ENCODE results near the gene ANKS1B.

Gene ANKS1B

DNA sequence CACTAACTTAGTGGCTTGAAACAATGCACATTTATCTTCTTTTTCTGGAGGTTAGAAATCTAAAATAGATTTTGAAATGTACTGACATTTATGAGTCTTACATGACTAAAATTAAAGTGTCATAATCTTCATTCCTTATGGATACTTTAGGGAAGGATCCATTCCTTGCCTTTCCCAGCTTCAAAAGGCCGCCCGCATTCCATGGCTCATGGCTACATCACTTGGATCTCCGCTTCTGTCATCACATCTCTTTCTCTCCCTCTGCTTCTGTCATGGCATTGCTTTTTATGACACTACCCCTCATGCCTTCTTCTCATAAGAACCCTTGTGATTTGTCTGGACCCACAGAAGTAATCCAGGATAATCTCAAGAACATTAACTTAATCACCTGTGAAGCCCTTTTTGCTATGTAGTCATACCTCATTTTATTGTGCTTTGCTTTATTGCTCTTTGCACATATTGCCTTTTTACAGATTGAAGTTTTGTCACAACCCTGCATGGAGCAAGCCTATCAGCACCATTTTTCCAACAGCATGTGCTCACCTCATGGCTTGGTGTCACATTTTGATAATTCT, 270.7 kb downstream of the ANKS1B start:
- TF ChIP-seq JUND (IDR thresholded peaks at IDR 0.05; ENCODE audit: low read depth) = no peak
- no peak for DNase-seq (ENCODE audit: low read depth in 1 of 2, low spot score in 1 of 2)
- in situ Hi-C loops (cut with HindIII; ENCODE audit: low pct_unique_long_range_greater_than_20kb, low sequenced_read_pairs) = no loop called here

DNA sequence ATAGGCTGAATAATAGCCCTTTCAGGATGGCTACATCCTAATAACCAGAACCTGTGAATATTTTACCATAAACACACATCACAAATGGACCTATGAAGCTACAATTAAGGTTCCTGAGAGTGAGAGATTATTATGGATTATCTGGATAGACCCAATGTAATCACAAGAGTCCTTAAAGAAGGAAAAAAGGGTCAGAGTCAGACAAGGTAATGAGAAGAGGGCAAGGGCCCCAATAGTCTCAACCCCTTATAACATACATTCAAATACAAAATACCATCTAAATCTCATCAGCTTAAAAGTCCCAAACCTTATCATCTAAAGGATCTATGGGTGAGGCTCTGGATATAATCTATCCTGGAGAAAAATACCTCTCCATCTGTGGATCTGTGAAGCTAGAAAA, 272.5 kb downstream of the ANKS1B start:
- in situ Hi-C loops (cut with HindIII; ENCODE audit: low pct_unique_long_range_greater_than_20kb, low sequenced_read_pairs) = no loop called here
- no peak for TF ChIP-seq JUND (IDR thresholded peaks at IDR 0.05; ENCODE audit: low read depth)
- DNase-seq (ENCODE audit: low read depth in 1 of 2, low spot score in 1 of 2) = no peak

DNA sequence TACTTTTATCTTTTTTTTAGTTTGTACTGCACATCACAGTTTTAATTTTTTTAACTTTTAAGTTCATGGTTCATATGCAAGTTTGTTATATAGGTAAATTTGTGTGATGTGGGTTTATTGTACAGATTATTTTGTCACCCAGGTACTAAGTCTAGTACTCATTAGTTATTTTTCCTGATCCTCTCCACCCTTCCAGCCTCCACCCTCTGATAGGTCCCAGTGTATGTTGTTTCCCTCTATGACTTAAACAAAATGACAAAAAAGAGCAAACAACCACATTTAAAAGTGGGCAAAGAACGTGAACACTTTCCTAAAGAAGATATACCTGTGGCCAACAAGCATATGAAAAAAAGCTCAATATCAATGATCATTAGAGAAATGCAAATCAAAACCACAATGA, 273.5 kb downstream of the ANKS1B start:
- in situ Hi-C loops (cut with HindIII; ENCODE audit: low pct_unique_long_range_greater_than_20kb, low sequenced_read_pairs) = no loop called here
- DNase-seq (ENCODE audit: low read depth in 1 of 2, low spot score in 1 of 2) = no peak
- no peak for TF ChIP-seq JUND (IDR thresholded peaks at IDR 0.05; ENCODE audit: low read depth)

DNA sequence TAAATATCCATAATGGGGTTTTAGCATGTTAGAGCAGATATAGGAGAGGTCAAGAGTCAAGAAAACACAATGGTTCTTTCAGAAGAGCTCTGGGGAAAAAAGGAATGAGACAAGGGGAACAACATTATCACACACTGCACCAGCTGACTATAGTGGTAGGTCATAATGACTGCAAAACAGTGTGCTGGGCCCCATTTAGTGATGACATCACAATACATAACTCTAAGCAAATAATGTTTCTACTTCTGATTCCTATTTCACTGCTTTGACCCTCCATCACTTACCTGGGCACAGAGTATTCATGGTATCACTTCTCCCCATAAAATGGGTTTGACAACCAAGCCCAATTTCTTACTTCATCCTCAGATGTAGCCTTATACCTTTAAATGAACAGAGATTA, 275.1 kb downstream of the ANKS1B start:
- in situ Hi-C loops (cut with HindIII; ENCODE audit: low pct_unique_long_range_greater_than_20kb, low sequenced_read_pairs) = no loop called here
- TF ChIP-seq JUND (IDR thresholded peaks at IDR 0.05; ENCODE audit: low read depth) = no peak
- no peak for DNase-seq (ENCODE audit: low read depth in 1 of 2, low spot score in 1 of 2)

DNA sequence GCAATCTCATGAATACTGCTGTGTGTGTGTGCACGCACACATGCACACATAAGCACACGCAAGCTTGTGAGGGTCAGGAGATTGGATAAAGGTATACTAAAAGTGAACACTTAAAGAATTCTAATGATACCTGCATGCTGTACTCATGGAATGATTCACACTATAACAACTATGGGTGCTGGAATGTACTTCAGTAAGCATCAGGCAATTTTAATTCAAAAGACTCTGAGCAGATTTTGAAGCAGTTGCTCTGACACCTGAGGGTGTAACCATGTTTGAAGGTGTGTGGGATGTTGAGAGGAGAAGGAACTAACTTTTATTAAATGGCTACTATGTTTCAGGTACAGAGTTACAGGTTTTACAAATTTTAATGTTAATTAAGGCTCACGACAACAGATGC, 275.6 kb downstream of the ANKS1B start:
- no peak for DNase-seq (ENCODE audit: low read depth in 1 of 2, low spot score in 1 of 2)
- TF ChIP-seq JUND (IDR thresholded peaks at IDR 0.05; ENCODE audit: low read depth) = no peak
- in situ Hi-C loops (cut with HindIII; ENCODE audit: low pct_unique_long_range_greater_than_20kb, low sequenced_read_pairs) = no loop called here

DNA sequence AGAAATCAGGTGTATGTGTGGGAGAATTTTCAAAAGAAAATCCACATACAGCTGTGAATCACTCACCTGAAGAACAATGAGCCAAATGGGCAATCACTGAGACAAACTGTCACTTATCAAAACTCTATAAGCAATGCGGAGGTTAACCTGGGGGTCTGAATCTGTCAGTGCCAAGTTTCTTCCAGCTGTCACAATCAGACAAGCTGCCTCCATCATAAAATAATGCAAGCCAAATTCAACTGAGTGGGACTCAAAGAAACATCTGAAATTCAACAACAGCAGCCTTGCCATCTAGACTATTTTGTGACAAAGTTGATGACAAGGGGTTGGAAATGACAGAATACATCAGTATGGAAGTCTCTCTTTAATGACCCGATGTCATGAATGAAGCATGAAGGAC, 276.9 kb downstream of the ANKS1B start:
- DNase-seq (ENCODE audit: low read depth in 1 of 2, low spot score in 1 of 2) = no peak
- no peak for TF ChIP-seq JUND (IDR thresholded peaks at IDR 0.05; ENCODE audit: low read depth)
- in situ Hi-C loops (cut with HindIII; ENCODE audit: low pct_unique_long_range_greater_than_20kb, low sequenced_read_pairs) = no loop called here

DNA sequence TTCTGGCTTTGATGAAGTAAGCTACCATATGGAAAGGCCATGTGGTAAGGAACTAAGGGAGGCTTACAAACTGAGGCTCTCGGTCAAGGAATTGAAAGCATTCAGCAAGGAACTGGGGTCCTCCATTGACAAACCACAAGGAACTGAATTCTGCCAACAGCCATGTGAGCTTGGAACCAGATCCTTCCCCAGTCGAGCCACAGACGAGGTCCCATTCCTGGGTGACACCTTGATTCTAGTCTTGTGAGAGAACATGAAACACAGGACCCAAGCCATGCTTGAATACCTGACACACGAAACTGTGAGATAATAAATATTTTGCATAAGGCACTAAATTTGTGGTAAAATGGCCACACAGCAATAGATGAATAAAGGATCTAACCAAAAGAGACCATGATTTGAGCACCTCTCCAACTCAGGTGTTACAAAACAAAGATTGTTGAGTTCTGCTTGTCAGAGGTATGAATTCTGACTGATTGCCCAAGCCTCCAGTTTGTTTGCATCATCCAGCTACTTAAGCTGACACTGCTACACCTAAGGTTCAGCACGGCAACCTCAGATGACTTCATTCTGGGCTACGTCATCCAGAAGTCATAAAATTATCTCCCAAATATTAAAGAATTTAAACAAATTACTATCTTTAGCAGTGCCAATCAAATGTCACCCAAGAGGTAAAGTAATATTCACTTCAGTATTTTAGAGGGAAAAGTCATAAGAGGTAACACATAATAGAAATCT, 277.8 kb downstream of the ANKS1B start:
- TF ChIP-seq JUND (IDR thresholded peaks at IDR 0.05; ENCODE audit: low read depth) = no peak
- no peak for DNase-seq (ENCODE audit: low read depth in 1 of 2, low spot score in 1 of 2)
- in situ Hi-C loops (cut with HindIII; ENCODE audit: low pct_unique_long_range_greater_than_20kb, low sequenced_read_pairs) = no loop called here

DNA sequence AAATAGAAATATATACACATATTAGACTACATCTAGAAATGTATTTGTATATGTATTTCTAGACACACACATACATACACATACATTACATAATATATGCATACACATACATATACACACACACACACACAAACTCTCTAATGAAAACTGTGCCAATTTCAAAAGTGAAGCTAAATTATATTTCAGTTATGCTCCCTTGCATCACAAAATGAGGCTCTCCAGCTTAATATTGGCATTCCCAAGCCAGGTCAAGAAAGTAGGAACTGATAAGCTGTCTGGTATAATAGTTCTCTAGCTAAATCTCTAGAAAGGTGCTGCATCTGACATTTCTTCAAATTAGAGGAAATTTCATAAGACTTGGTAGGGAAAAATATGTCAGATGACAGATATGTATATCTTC, 280.3 kb downstream of the ANKS1B start:
- DNase-seq (ENCODE audit: low read depth in 1 of 2, low spot score in 1 of 2) = no peak
- in situ Hi-C loops (cut with HindIII; ENCODE audit: low pct_unique_long_range_greater_than_20kb, low sequenced_read_pairs) = no loop called here
- TF ChIP-seq JUND (IDR thresholded peaks at IDR 0.05; ENCODE audit: low read depth) = no peak

DNA sequence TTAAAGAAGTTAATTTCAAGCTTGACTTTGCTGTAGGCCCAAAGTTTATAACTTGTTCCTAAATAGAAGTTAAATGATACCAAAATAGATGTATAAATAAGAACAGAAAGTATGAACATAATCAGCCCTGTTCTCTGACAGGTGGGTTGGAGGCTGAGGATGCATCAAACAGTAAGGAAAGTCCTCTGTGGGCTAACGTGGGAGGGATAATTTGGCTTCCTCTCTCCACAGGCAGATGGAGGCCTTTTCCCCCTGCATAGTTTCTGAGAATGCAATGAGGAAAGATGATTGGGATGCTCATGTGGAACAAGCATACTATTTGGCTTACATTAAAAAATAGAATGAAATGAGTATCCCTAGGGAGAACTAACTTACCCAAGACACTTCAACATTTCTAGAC, 280.7 kb downstream of the ANKS1B start:
- no peak for DNase-seq (ENCODE audit: low read depth in 1 of 2, low spot score in 1 of 2)
- in situ Hi-C loops (cut with HindIII; ENCODE audit: low pct_unique_long_range_greater_than_20kb, low sequenced_read_pairs) = no loop called here
- TF ChIP-seq JUND (IDR thresholded peaks at IDR 0.05; ENCODE audit: low read depth) = no peak

DNA sequence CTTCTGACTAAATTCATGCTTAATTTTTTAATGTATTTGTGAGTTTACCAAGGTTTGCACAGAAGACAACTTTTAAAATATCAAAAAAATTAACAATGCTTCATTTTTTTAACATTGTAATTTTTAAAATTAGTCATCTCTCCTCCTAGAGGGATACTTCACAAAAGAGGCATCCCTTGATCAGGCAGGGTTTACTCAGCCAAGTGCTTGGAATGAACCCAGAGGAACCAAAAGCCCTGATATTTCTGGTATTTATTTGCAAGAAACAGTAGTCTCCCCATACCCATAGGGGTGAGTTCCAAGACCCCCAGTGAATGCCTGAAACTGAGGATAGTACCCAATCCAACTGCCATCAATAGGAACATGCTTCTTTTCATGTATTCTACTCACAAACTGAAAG, 284.7 kb downstream of the ANKS1B start:
- in situ Hi-C loops (cut with HindIII; ENCODE audit: low pct_unique_long_range_greater_than_20kb, low sequenced_read_pairs) = no loop called here
- no peak for TF ChIP-seq JUND (IDR thresholded peaks at IDR 0.05; ENCODE audit: low read depth)
- DNase-seq (ENCODE audit: low read depth in 1 of 2, low spot score in 1 of 2) = no peak

DNA sequence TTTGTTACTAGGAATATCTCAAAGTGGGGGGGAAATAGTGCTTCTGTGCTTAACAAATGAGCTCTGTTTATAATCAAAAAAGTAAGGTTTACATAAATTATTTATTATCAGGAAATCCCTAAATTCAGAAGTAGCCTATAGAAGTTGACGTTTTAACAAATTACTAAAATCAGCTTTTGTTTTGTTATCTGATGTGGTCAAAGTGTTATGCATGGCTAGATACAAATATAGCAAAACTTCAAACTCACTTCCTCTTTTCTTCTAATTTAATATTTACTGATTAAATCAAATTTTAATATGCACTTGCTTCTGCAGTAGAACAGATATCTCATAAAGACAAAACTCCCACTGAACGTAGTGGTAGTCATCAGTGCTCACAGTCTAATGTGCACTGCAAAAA, 289.7 kb downstream of the ANKS1B start:
- in situ Hi-C loops (cut with HindIII; ENCODE audit: low pct_unique_long_range_greater_than_20kb, low sequenced_read_pairs) = no loop called here
- TF ChIP-seq JUND (IDR thresholded peaks at IDR 0.05; ENCODE audit: low read depth) = no peak
- DNase-seq (ENCODE audit: low read depth in 1 of 2, low spot score in 1 of 2) = no peak

DNA sequence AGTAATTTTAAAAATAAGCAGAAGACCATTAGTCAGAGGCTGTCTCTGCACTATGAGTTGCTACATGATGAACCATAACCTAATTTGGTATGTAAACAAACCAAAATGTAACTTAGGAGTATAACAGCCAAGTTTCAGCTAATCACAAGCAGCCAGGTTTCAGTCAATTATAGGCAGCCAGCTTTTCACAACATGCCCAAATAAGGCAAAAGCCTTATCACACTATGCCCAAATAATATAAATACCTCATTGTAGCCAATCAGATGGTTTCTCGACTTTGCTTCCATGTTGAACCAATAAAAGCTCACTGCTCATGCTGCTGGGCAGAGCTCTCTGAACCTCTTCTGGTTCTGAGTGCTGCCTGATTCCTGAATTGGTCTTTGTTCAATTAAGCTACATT, 298.6 kb downstream of the ANKS1B start:
- DNase-seq (ENCODE audit: low read depth in 1 of 2, low spot score in 1 of 2) = no peak
- in situ Hi-C loops (cut with HindIII; ENCODE audit: low pct_unique_long_range_greater_than_20kb, low sequenced_read_pairs) = no loop called here
- TF ChIP-seq JUND (IDR thresholded peaks at IDR 0.05; ENCODE audit: low read depth) = no peak

DNA sequence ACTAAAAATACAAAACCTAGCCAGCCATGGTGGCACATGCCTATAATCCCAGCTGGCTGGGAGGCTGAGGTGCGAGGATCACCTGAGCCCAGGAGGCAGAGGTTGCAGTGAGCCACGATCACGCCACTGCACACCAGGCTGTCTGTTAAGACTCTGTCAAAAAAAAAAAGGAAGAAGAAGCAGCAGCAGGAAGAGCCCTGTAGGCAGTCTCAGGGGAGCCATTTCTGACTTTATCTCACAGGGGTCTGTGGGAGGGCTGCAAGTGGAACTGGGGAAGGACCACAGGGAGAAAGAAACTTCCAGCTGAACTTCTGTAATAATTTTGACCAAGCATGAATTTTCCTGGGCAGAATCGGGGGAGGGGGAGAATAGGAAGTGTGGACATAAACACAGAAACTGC, 304.5 kb downstream of the ANKS1B start:
- in situ Hi-C loops (cut with HindIII; ENCODE audit: low pct_unique_long_range_greater_than_20kb, low sequenced_read_pairs) = no loop called here
- no peak for TF ChIP-seq JUND (IDR thresholded peaks at IDR 0.05; ENCODE audit: low read depth)
- DNase-seq (ENCODE audit: low read depth in 1 of 2, low spot score in 1 of 2) = no peak

DNA sequence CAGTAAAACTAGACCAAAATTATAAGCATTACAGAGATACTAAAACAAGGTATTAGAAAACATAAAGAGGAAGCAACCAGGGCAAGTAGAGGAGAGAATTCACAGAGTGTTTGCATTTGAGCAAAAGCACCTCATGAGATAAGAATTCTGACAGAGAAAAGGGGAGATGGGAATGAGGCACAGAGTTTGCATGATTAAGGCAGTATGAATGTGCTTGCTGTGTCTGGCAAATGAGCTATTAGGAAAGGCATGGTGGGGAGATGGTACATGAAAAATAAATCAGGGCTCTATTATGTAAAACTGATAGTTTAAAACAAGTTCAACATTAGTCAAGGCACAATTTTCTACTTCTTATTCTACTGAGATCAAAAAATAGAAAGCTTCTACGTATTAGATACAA, 314.1 kb downstream of the ANKS1B start:
- in situ Hi-C loops (cut with HindIII; ENCODE audit: low pct_unique_long_range_greater_than_20kb, low sequenced_read_pairs) = no loop called here
- no peak for TF ChIP-seq JUND (IDR thresholded peaks at IDR 0.05; ENCODE audit: low read depth)
- no peak for DNase-seq (ENCODE audit: low read depth in 1 of 2, low spot score in 1 of 2)
